H1 (cell line): ENCODE measurements around the gene PRDM2. TPM values are rescaled to one million over a fixed set of nuclear protein-coding genes. Genes with fewer than 3 reads are reported as not detected.

ENCODE experiments used
- CTCF ChIA-PET: fragments of 300-600 bp; sonication (Branson Sonifier 250); formaldehyde crosslinking; loops from one replicate; lab custom pipeline; 2021; ENCODE audit not compliant: partially characterized antibody; lab: Charles Lee
- POLR2A ChIA-PET: fragments of 300-600 bp; sonication (Branson Sonifier 250); formaldehyde crosslinking; loops from one replicate; lab custom pipeline; 2021; ENCODE audit warnings: inconsistent platforms; ENCODE audit not compliant: partially characterized antibody; lab: Charles Lee
- DNase-seq, 2 experiments: peaks; one replicate each; pipeline versions ENCODE4 v3.0.0 to v3.0.0-alpha.2; 2010 to 2022; ENCODE audit warnings: low spot score in 2 of 2, low read depth in 1 of 2, mixed read lengths in 1 of 2
- FAIRE-seq: peaks from 2 replicates; lab custom pipeline; 2011; peaks lifted over from hg19 to GRCh38; lab: Jason Lieb, UNC
- H2AFZ ChIP-seq: 2 replicates; pipeline ENCODE4 v1.8.1; 2012; ENCODE audit warnings: low read length, inconsistent platforms
- H2AK5ac ChIP-seq: 2 replicates; pipeline ENCODE4 v1.6.1; 2013; ENCODE audit warnings: low read depth, low read length
- H2BK120ac ChIP-seq: replicated peaks from 2 replicates; pipeline ENCODE3; 2013; ENCODE audit warnings: low read depth, low read length, inconsistent platforms
- H2BK12ac ChIP-seq: 2 replicates; pipeline ENCODE4 v1.6.1; 2013; ENCODE audit warnings: low read depth, low read length
- H2BK15ac ChIP-seq: 2 replicates; pipeline ENCODE4 v1.6.1; 2013; ENCODE audit warnings: low read length
- H2BK20ac ChIP-seq: 2 replicates; pipeline ENCODE4 v1.6.1; 2013; ENCODE audit warnings: low read length
- H2BK5ac ChIP-seq: 2 replicates; pipeline ENCODE4 v1.6.1; 2013; ENCODE audit warnings: low read depth, low read length
- H3K14ac ChIP-seq: 2 replicates; pipeline ENCODE4 v1.6.1; 2013; ENCODE audit warnings: inconsistent platforms; ENCODE audit not compliant: insufficient read length
- H3K18ac ChIP-seq: 2 replicates; pipeline ENCODE4 v1.6.1; 2013; ENCODE audit warnings: low read length; ENCODE audit errors: extremely low read depth
- H3K23ac ChIP-seq: 2 replicates; pipeline ENCODE4 v1.6.1; 2013; ENCODE audit warnings: inconsistent platforms; ENCODE audit not compliant: insufficient read length
- H3K23me2 ChIP-seq: 2 replicates; pipeline ENCODE4 v1.6.1; 2013; ENCODE audit warnings: low read depth, low read length
- H3K27ac ChIP-seq: 2 replicates; pipeline ENCODE4 v1.6.1; 2011; ENCODE audit warnings: low read depth, low read length, inconsistent platforms
- H3K27me3 ChIP-seq, 4 experiments: replicated peaks in 1 of 4; 1 replicate in 1 of 4; 2 replicates in 3 of 4; pipeline versions ENCODE4 v1.6.1 to v1.8.1; 2011 to 2013; ENCODE audit warnings: low read length in 3 of 4, mild to moderate bottlenecking in 3 of 4, inconsistent platforms in 2 of 4, mixed read lengths in 2 of 4, moderate library complexity in 1 of 4; ENCODE audit not compliant: control insufficient read depth in 3 of 4, insufficient read depth in 3 of 4; ENCODE audit errors: extremely low read depth in 1 of 4
- H3K36me3 ChIP-seq, 4 experiments: 2 replicates each; pipeline versions ENCODE4 v1.6.1 to v1.8.1; 2011 to 2013; ENCODE audit warnings: mild to moderate bottlenecking in 4 of 4, low read length in 3 of 4, moderate library complexity in 2 of 4, control low read depth in 1 of 4, inconsistent platforms in 1 of 4; ENCODE audit not compliant: insufficient read depth in 4 of 4, control insufficient read depth in 2 of 4
- H3K4ac ChIP-seq: replicated peaks from 2 replicates; pipeline ENCODE3; 2013; ENCODE audit warnings: low read length, low read depth, mixed read lengths, inconsistent platforms; ENCODE audit not compliant: insufficient read length
- H3K4me1 ChIP-seq, 4 experiments: replicated peaks in 1 of 4; 1 replicate in 1 of 4; 2 replicates in 3 of 4; pipeline versions ENCODE4 v1.6.1 to v1.8.1; 2011 to 2013; ENCODE audit warnings: low read length in 3 of 4, inconsistent platforms in 2 of 4, mixed read lengths in 1 of 4; ENCODE audit not compliant: insufficient read depth in 4 of 4, control insufficient read depth in 3 of 4
- H3K4me2 ChIP-seq, 2 experiments: 2 replicates each; pipeline versions ENCODE4 v1.6.1 to v1.8.1; 2011 to 2013; ENCODE audit warnings: low read depth in 2 of 2, low read length in 2 of 2, control low read depth in 1 of 2, inconsistent platforms in 1 of 2, mild to moderate bottlenecking in 1 of 2; ENCODE audit not compliant: insufficient read depth in 1 of 2
- H3K4me3 ChIP-seq, 4 experiments: fragments of 200-600, 300-600 bp in 1 of 4; sonication (generic), shearing (Covaris generic), sonication (Bioruptor Twin) in 1 of 4; 2 replicates each; pipeline versions ENCODE4 v1.5.1 to v1.8.1; 2011 to 2016; ENCODE audit warnings: low read length in 4 of 4, low read depth in 3 of 4, control low read depth in 2 of 4, inconsistent platforms in 2 of 4, mild to moderate bottlenecking in 2 of 4, mixed read lengths in 1 of 4, moderate library complexity in 1 of 4; ENCODE audit not compliant: insufficient read depth in 2 of 4; ENCODE audit errors: extremely low read depth in 1 of 4
- H3K56ac ChIP-seq: replicated peaks from 2 replicates; pipeline ENCODE3; 2013; ENCODE audit warnings: low read depth, mild to moderate bottlenecking, mixed read lengths, low read length, inconsistent platforms; ENCODE audit not compliant: insufficient read length
- H3K79me1 ChIP-seq: 2 replicates; pipeline ENCODE4 v1.6.1; 2013; ENCODE audit warnings: low read depth, low read length, control low read depth
- H3K79me2 ChIP-seq, 2 experiments: 2 replicates each; pipeline versions ENCODE4 v1.6.1 to v1.8.1; 2012 to 2013; ENCODE audit warnings: low read length in 2 of 2, mild to moderate bottlenecking in 2 of 2, inconsistent platforms in 1 of 2; ENCODE audit not compliant: insufficient read depth in 2 of 2, control insufficient read depth in 1 of 2
- H3K9ac ChIP-seq, 4 experiments: replicated peaks in 1 of 4; 1 replicate in 1 of 4; 2 replicates in 3 of 4; pipeline versions ENCODE4 v1.6.1 to v1.8.1; 2011 to 2013; ENCODE audit warnings: low read depth in 3 of 4, low read length in 3 of 4, control low read depth in 2 of 4, mild to moderate bottlenecking in 2 of 4, moderate library complexity in 2 of 4, inconsistent platforms in 1 of 4; ENCODE audit errors: extremely low read depth in 1 of 4
- H3K9me3 ChIP-seq, 2 experiments: 2 replicates each; pipeline versions ENCODE4 v1.6.1 to v1.8.1; 2012 to 2013; ENCODE audit warnings: mild to moderate bottlenecking in 2 of 2, moderate library complexity in 2 of 2, control low read depth in 1 of 2, inconsistent platforms in 1 of 2, low read depth in 1 of 2, low read length in 1 of 2, mixed read lengths in 1 of 2; ENCODE audit not compliant: insufficient read depth in 2 of 2
- H4K20me1 ChIP-seq, 2 experiments: replicated peaks in 1 of 2; 2 replicates each; pipeline versions ENCODE3 to v1.8.1; 2011 to 2013; ENCODE audit warnings: inconsistent platforms in 2 of 2, low read length in 2 of 2, mild to moderate bottlenecking in 1 of 2; ENCODE audit not compliant: insufficient read depth in 2 of 2, control insufficient read depth in 1 of 2
- H4K5ac ChIP-seq: 2 replicates; pipeline ENCODE4 v1.6.1; 2013; ENCODE audit warnings: low read length, low read depth, mixed read lengths, inconsistent platforms; ENCODE audit not compliant: insufficient read length
- H4K8ac ChIP-seq: 2 replicates; pipeline ENCODE4 v1.8.0; 2013; ENCODE audit warnings: mild to moderate bottlenecking, moderate library complexity, low read length, inconsistent platforms; ENCODE audit not compliant: insufficient read depth; ENCODE audit errors: extremely low read depth
- H4K91ac ChIP-seq: replicated peaks from 2 replicates; pipeline ENCODE3; 2013; ENCODE audit warnings: low read length, mixed read lengths, inconsistent platforms; ENCODE audit not compliant: insufficient read length
- CEBPB ChIP-seq: IDR thresholded peaks from 2 replicates; pipeline ENCODE4 v1.6.1; 2012; ENCODE audit warnings: low read depth, low read length
- MAFK ChIP-seq: IDR thresholded peaks from 2 replicates; pipeline ENCODE4 v1.6.1; 2012; ENCODE audit warnings: low read depth, mild to moderate bottlenecking, improper control_type of control experiment, low read length
- TEAD4 ChIP-seq: IDR thresholded peaks from 2 replicates; pipeline ENCODE4 v1.6.1; 2012; ENCODE audit warnings: low read depth, low read length, inconsistent platforms, mixed read lengths
- whole genome bisulfite sequencing, 2 experiments: shearing (Covaris generic) in 1 of 2; methylation state at CpG; one replicate each; pipeline versions ENCODE4 v1.1.6 to v1.1.7; 2013 to 2015; ENCODE audit warnings: low lambda C conversion rate in 2 of 2, mixed read lengths in 2 of 2, inconsistent platforms in 1 of 2, low coverage in 1 of 2, missing lambda C conversion rate in 1 of 2; ENCODE audit not compliant: insufficient replicate concordance in 2 of 2, insufficient coverage in 1 of 2, insufficient read length in 1 of 2; ENCODE audit errors: extremely low coverage in 1 of 2, missing lambda C conversion rate in 1 of 2; 5-methylcytosine and 5-hydroxymethylcytosine counted together
- polyA plus RNA-seq, 7 experiments: library from polyadenylated mRNA; depleted of rRNA in 3 of 7; stranded (reverse) in 5 of 7; unstranded in 2 of 7; fragments of >200 nt in 5 of 7; fragments of 200-250 nt in 2 of 7; gene quantifications; 1 replicate in 5 of 7; 2 replicates in 1 of 7; 4 replicates in 1 of 7; pipeline versions ENCODE4 v1.2.1 to v1.2.3, GENCODE V29; 2011 to 2013; ENCODE audit warnings: missing spikeins in 2 of 7, mixed read lengths in 2 of 7
- total RNA-seq: library from RNA; stranded (reverse); fragmentation: NEBNext Ultra II Directional; extraction: Animal tissue kit (Norgen Biotek cat#: 25700); gene quantifications from 2 replicates; pipeline ENCODE4 v1.2.1, GENCODE V29; 2021

PRDM2 gene
- total and polyA plus RNA-seq, 2 of the 8 experiments (the other 6 are each of a cell fraction or from before 2014, with no cell fraction given) = 5.8 to 21.2 TPM

DNA sequence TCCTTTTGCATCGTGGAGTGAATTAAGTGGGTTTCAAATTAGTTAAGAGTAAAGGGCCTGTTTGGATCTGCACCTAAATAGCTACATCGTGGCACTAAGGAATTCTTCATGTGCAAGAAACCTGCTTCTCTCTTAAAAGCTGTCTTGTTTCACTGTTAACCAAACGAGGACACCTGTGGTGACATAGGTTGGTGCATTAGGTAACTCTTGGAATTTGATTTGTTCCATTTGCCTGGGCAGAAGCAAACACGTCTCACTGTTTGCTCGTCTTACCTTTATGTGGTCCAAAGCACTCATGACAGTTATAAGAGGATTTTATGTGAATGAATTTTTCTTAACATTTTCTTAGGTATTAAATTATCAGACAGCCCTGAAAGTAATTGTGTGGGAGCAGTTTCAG is 60.9 kb downstream of the PRDM2 start:
- H3K23me2 ChIP-seq = no peaks in the 10 kb centered on the region
- no peak overlapping the region for H2AFZ ChIP-seq
- no peak overlapping the region for H2BK120ac ChIP-seq
- H4K20me1 ChIP-seq = peaks cover 13 to 25% of the 10 kb centered on the region in 2 experiments
- H3K4ac ChIP-seq = no peak overlapping the region
- peaks cover 0 to 62% of the 10 kb centered on the region in 2 experiments; a peak in 3 of 4 replicates for H3K79me2 ChIP-seq
- peak overlapping the region; percentile 2 to 36; a peak in 2 of 4 replicates for H3K4me2 ChIP-seq
- H2BK12ac ChIP-seq = no peak overlapping the region
- no peaks in the 10 kb centered on the region for H3K36me3 ChIP-seq
- POLR2A ChIA-PET = interaction anchor here (0.9 to 1.7 kb wide), 3 partner anchors 9 to 34 kb away, joined by 3 to 6 read pairs (median 4); no protein-coding TSS in a partner anchor
- no peaks in the 10 kb centered on the region for H3K27me3 ChIP-seq
- H3K79me1 ChIP-seq = peaks cover 6% of the 10 kb centered on the region
- WGBS, 2 experiments = 30% methylated on average over 5 of the region's 5 CpGs; no CpG with 5 or more reads in 1 of the 2 experiments
- H4K8ac ChIP-seq = no peak overlapping the region
- H3K9ac ChIP-seq = no peak overlapping the region
- no peak overlapping the region for H4K91ac ChIP-seq
- peak; percentile 42 for FAIRE-seq
- no peak overlapping the region for H3K18ac ChIP-seq
- H3K56ac ChIP-seq = no peak overlapping the region
- CTCF ChIA-PET = interaction anchor here (0.9 to 1.5 kb wide), 3 partner anchors 12 to 96 kb away, joined by 4 to 6 read pairs (median 6); no protein-coding TSS in a partner anchor
- H2BK15ac ChIP-seq = no peak overlapping the region
- H2BK20ac ChIP-seq = no peak overlapping the region
- no peak overlapping the region for H4K5ac ChIP-seq
- no peak overlapping the region for H3K23ac ChIP-seq
- H3K4me3 ChIP-seq = no peak overlapping the region
- DNase-seq = no peak
- H2BK5ac ChIP-seq = no peak overlapping the region
- H3K4me1 ChIP-seq = peaks cover 5 to 25% (median 18%) of the 10 kb centered on the region in 4 experiments
- no peak overlapping the region for H3K27ac ChIP-seq
- no peaks in the 10 kb centered on the region for H3K9me3 ChIP-seq
- H2AK5ac ChIP-seq = no peak overlapping the region
- TF ChIP-seq MAFK (no peak), CEBPB (peak; percentile 58; the same call in 1 of the 2 replicates), TEAD4 (peak; percentile 54)
- TF ChIP-seq, all 59 proteins: peak for 2
- H3K14ac ChIP-seq = no peak overlapping the region
